ENCODE results near the gene LZTS3.

The LZTS3 gene

DNA sequence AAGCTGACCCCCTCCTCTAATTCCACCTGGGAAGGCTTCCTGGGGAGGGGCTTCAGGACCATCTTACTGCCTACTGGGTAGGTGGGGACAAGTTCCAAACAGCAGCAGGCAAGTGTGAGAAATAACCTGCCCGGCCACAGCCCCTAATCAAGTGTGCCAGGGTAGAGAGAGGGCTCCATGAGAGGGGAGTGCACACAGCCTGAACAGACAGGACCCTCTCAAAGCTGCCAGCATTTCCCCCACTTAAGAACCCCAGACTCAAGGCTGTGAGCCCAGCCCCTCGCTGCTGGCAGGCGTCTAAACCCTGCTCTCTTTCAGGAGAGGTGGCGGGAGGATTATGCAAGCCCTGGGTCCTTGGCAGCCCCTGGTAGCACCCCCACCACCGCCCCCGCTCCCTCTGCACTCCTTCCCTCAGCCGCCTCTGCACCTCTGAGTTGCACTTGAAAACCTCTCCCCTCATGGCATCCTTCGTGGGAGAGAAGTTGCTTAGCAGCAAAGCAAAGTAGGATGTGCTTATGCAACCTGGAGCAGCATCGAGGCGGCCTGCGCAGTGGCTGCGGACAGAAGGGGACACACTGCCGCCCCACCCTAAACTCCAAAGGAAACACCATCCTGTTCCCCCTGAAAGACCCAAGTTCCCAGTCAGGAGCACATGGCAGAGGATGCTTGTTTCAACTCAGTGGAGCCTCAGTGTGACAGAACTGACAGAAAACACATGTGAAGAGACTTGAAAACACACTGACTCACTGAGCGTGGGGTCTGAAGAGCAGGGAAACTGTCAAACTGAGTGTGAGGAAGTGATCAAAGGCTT lies 20.7 kb upstream of the LZTS3 start:
- no peaks in the 10 kb centered on the region for H3K27me3 ChIP-seq (ENCODE audit: control insufficient read depth, low read length)
- no peaks in the 10 kb centered on the region for H4K20me1 ChIP-seq (ENCODE audit: control insufficient read depth, insufficient read depth, low read depth, low read length)
- H3K27ac ChIP-seq (ENCODE audit: low read depth, low read length), result no peak overlapping the region
- H3K9me2 ChIP-seq (replicated peaks; ENCODE audit: control insufficient read depth, low read length), result no peaks in the 10 kb centered on the region
- no peaks in the 10 kb centered on the region for H3K79me2 ChIP-seq (ENCODE audit: control insufficient read depth, low read length)
- peaks cover 69% of the 10 kb centered on the region for H3K36me3 ChIP-seq (ENCODE audit: control insufficient read depth, low read length)
- H3F3A ChIP-seq (ENCODE audit: control insufficient read depth, insufficient read depth), result no peaks in the 10 kb centered on the region
- TF ChIP-seq CTCF (IDR thresholded peaks at IDR 0.05; ENCODE audit: low read depth, low read length, poor library complexity, severe bottlenecking) (no peak), EZH2phosphoT487 (IDR thresholded peaks at IDR 0.05; ENCODE audit: borderline replicate concordance, low read length) (no peak)
- no peaks in the 10 kb centered on the region for H3K4me1 ChIP-seq (ENCODE audit: control insufficient read depth, low read length)
- no peaks in the 10 kb centered on the region for H3K9me3 ChIP-seq (ENCODE audit: control insufficient read depth, insufficient read depth, low read length)
- no peak overlapping the region for H3K4me2 ChIP-seq (ENCODE audit: low read length)
- H3K4me3 ChIP-seq (ENCODE audit: low read length), result no peak overlapping the region

- Histone ChIP-seq H3K9me3 (ENCODE audit: control insufficient read depth, insufficient read depth, low read length) (no peaks in the 10 kb centered on the region), H3K36me3 (ENCODE audit: control insufficient read depth, low read length) (peaks cover 65% of the 10 kb centered on the region), H3K4me3 (ENCODE audit: low read length) (no peak overlapping the region), H3K4me1 (ENCODE audit: control insufficient read depth, low read length) (no peaks in the 10 kb centered on the region), H3K79me2 (ENCODE audit: control insufficient read depth, low read length) (no peaks in the 10 kb centered on the region), H4K20me1 (ENCODE audit: control insufficient read depth, insufficient read depth, low read depth, low read length) (no peaks in the 10 kb centered on the region), H3F3A (ENCODE audit: control insufficient read depth, insufficient read depth) (no peaks in the 10 kb centered on the region), H3K27me3 (ENCODE audit: control insufficient read depth, low read length) (no peaks in the 10 kb centered on the region), H3K9me2 (replicated peaks; ENCODE audit: control insufficient read depth, low read length) (no peaks in the 10 kb centered on the region), H3K4me2 (ENCODE audit: low read length) (no peak overlapping the region), H3K27ac (ENCODE audit: low read depth, low read length) (no peak overlapping the region)
- no peak for TF ChIP-seq EZH2phosphoT487 (IDR thresholded peaks at IDR 0.05; ENCODE audit: borderline replicate concordance, low read length)
- TF ChIP-seq CTCF (IDR thresholded peaks at IDR 0.05; ENCODE audit: low read depth, low read length, poor library complexity, severe bottlenecking), result no peak
These were observed 19.1 kb upstream of the LZTS3 start for GRCh38 chr20:3192226-3193015.

DNA sequence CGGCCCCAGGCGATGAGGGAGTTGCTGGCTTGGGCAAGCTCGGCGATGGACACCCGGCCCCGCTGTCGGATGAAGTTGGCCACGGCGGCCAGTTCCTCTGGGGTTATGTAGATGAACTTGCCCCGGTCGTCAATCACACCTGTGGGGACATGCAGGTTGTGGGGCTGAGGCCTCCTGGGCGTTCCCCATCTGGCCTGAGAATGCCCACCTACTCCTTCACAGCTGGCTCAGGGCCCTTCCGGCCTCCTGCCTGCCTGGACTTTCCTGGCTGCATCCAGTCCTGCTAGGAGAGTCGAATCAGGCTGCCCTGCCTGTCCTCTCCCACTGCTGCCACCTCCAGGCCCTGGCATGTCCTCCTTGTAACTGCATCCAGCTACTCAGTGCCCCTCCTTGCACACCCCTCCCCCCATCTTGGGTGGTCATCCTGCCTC lies 17.3 kb upstream of the LZTS3 start:
- H3K27ac ChIP-seq (ENCODE audit: low read depth, low read length), result no peak overlapping the region

More for the DNA sequence above, 17.3 kb upstream of the LZTS3 start:
- TF ChIP-seq CTCF (IDR thresholded peaks at IDR 0.05; ENCODE audit: low read depth, low read length, poor library complexity, severe bottlenecking) (no peak), EZH2phosphoT487 (IDR thresholded peaks at IDR 0.05; ENCODE audit: borderline replicate concordance, low read length) (no peak)
- Histone ChIP-seq H3K4me3 (ENCODE audit: low read length) (no peak overlapping the region), H3K9me3 (ENCODE audit: control insufficient read depth, insufficient read depth, low read length) (no peaks in the 10 kb centered on the region), H3K79me2 (ENCODE audit: control insufficient read depth, low read length) (no peaks in the 10 kb centered on the region), H4K20me1 (ENCODE audit: control insufficient read depth, insufficient read depth, low read depth, low read length) (no peaks in the 10 kb centered on the region), H3K4me2 (ENCODE audit: low read length) (no peak overlapping the region), H3K4me1 (ENCODE audit: control insufficient read depth, low read length) (no peaks in the 10 kb centered on the region), H3F3A (ENCODE audit: control insufficient read depth, insufficient read depth) (no peaks in the 10 kb centered on the region), H3K27me3 (ENCODE audit: control insufficient read depth, low read length) (no peaks in the 10 kb centered on the region), H3K9me2 (replicated peaks; ENCODE audit: control insufficient read depth, low read length) (no peaks in the 10 kb centered on the region), H3K36me3 (ENCODE audit: control insufficient read depth, low read length) (peaks cover 58% of the 10 kb centered on the region)

Data from DOHH2 (cell line).